DND-41 (cell line): ENCODE results near the gene SPRR2D.

Experiments
- CTCF ChIP-seq: IDR thresholded peaks from 2 replicates; pipeline ENCODE4 v1.5.1; 2012; ENCODE audit warnings: borderline replicate concordance, low read length, moderate library complexity, mild to moderate bottlenecking; ENCODE audit not compliant: poor library complexity, severe bottlenecking; ENCODE audit errors: extremely low read depth
- EZH2 ChIP-seq: IDR thresholded peaks from 3 replicates; pipeline ENCODE4 v1.6.1; 2012; ENCODE audit warnings: borderline replicate concordance, low read depth, mild to moderate bottlenecking, moderate library complexity, low read length, inconsistent platforms; ENCODE audit not compliant: severe bottlenecking

- TF ChIP-seq CTCF (no peak), EZH2 (no peak)
Observed at GRCh38 chr1:153040950-153041631, at the start of gene SPRR2D.
